22Rv1 (cell line): ENCODE measurements around the gene PIP5K1B.

ENCODE experiments used
- CTCF ChIP-seq: fragments of 450-650 bp; IDR thresholded peaks from 2 replicates; pipeline ENCODE4 v1.5.1; 2017; ENCODE audit warnings: mild to moderate bottlenecking
- ZFX ChIP-seq: fragments of 450-650 bp; IDR thresholded peaks from 2 replicates; pipeline ENCODE4 v1.6.1; 2017; ENCODE audit warnings: antibody characterized with exemption, borderline replicate concordance

GRCh38 chr9:68780720-68781119, 75.7 kb downstream of the PIP5K1B start:
- TF ChIP-seq CTCF (no peak), ZFX (no peak)
